A673 (cell line): ENCODE results near the gene RTN4IP1. TPM values are rescaled to one million over a fixed set of nuclear protein-coding genes. Genes with fewer than 3 reads are reported as not detected.

Experiments
- BruUV-seq: library from RNA; stranded (reverse); fragments of 400-500 nt; replicated peaks from 2 replicates; lab custom pipeline; 2021; lab: Mats Ljungman, UMichigan
- CTCF ChIA-PET: fragments of 300-600 bp; sonication (Branson Sonifier 250); formaldehyde crosslinking; loops from one replicate; lab custom pipeline; 2022; ENCODE audit warnings: antibody characterized with exemption; lab: Charles Lee
- POLR2A ChIA-PET: fragments of 300-600 bp; sonication (Branson Sonifier 250); formaldehyde crosslinking; loops from one replicate; lab custom pipeline; 2022; ENCODE audit warnings: antibody characterized with exemption; ENCODE audit not compliant: low non-redundant PET; lab: Charles Lee
- DNase-seq: peaks from one replicate; pipeline ENCODE4 v3.0.0-alpha.2; 2015; ENCODE audit warnings: low spot score
- H3K27ac ChIP-seq: fragments of 200-600 bp; sonication (generic); 2 replicates; pipeline ENCODE4 v1.5.1; 2016; ENCODE audit warnings: mixed run types, low read depth, mild to moderate bottlenecking, mixed read lengths, antibody characterized with exemption, low read length; ENCODE audit not compliant: poor library complexity, severe bottlenecking
- H3K27me3 ChIP-seq: fragments of 200-600 bp; sonication (generic); replicated peaks from 2 replicates; pipeline ENCODE4 v1.6.1; 2017; ENCODE audit warnings: mixed run types, low read depth, mild to moderate bottlenecking, mixed read lengths, antibody characterized with exemption, low read length; ENCODE audit not compliant: insufficient read depth, poor library complexity
- H3K36me3 ChIP-seq: fragments of 200-600 bp; sonication (generic); 2 replicates; pipeline ENCODE4 v1.6.1; 2016; ENCODE audit warnings: mixed run types, mild to moderate bottlenecking, mixed read lengths, antibody characterized with exemption, low read length; ENCODE audit not compliant: insufficient read depth, poor library complexity, severe bottlenecking
- H3K4me1 ChIP-seq: fragments of 200-600 bp; sonication (generic); 2 replicates; pipeline ENCODE4 v1.6.1; 2017; ENCODE audit warnings: mixed run types, mild to moderate bottlenecking, mixed read lengths, antibody characterized with exemption, low read length; ENCODE audit not compliant: insufficient read depth, poor library complexity, severe bottlenecking
- H3K4me3 ChIP-seq: fragments of 200-600 bp; sonication (generic); 2 replicates; pipeline ENCODE4 v1.5.1; 2016; ENCODE audit warnings: low read depth, mixed run types, mild to moderate bottlenecking, mixed read lengths, low read length; ENCODE audit not compliant: poor library complexity, severe bottlenecking
- H3K9me3 ChIP-seq: fragments of 200-600 bp; sonication (generic); 2 replicates; pipeline ENCODE4 v1.6.1; 2016; ENCODE audit warnings: mixed run types, low read depth, mild to moderate bottlenecking, mixed read lengths, antibody characterized with exemption, low read length; ENCODE audit not compliant: poor library complexity, severe bottlenecking
- CTCF ChIP-seq: fragments of 300-800, 200-600 bp; sonication (generic); conservative IDR thresholded peaks from 2 replicates; pipeline ENCODE4 v1.5.1; 2017; ENCODE audit warnings: low read depth, mild to moderate bottlenecking, antibody characterized with exemption, low read length, moderate library complexity, mixed read lengths
- EZH2 ChIP-seq: fragments of 200-600 bp; sonication (generic); IDR thresholded peaks from 2 replicates; pipeline ENCODE4 v1.6.1; 2017; ENCODE audit warnings: borderline replicate concordance, low read depth, mild to moderate bottlenecking, mixed read lengths, antibody characterized with exemption, low read length; ENCODE audit not compliant: poor library complexity, severe bottlenecking
- intact Hi-C: fragments of 100-400 bp; cut with micrococcal nuclease; formaldehyde crosslinking; loops from one replicate; pipeline ENCODE4 v1.10.0; 2022; ENCODE audit not compliant: unreplicated experiment
- total RNA-seq: library from RNA; stranded (reverse); gene quantifications from 2 replicates; pipeline ENCODE4 v1.2.3, GENCODE V29; 2021

RTN4IP1 gene
- total RNA-seq, 1 experiment from 2014 or later: 15.7 TPM

GRCh38 chr6:106658469-106658868 lies 29.2 kb upstream of the RTN4IP1 start:
- no peak for TF ChIP-seq CTCF
- no peak for TF ChIP-seq EZH2
- DNase-seq: no peak
- BruUV-seq: no TSS peak
- no peak overlapping the region for H3K27ac ChIP-seq
- no peak overlapping the region for H3K4me3 ChIP-seq
- H3K4me1 ChIP-seq: peaks cover 14% of the 10 kb centered on the region
- H3K36me3 ChIP-seq: peaks cover 58% of the 10 kb centered on the region
- no peaks in the 10 kb centered on the region for H3K27me3 ChIP-seq
- H3K9me3 ChIP-seq: peaks cover 15% of the 10 kb centered on the region
- intact Hi-C loops: no loop called here
- POLR2A ChIA-PET: no interaction called here
- CTCF ChIA-PET: no interaction called here

- intact Hi-C loops: no loop called here
- no peaks in the 10 kb centered on the region for H3K9me3 ChIP-seq
- H3K27ac ChIP-seq: no peak overlapping the region
- DNase-seq: no peak
- H3K4me3 ChIP-seq: no peak overlapping the region
- no TSS peak for BruUV-seq
- CTCF ChIA-PET: interaction anchor here (0.6 kb wide), 1 partner anchor 43 kb away, joined by 5 read pairs; no protein-coding TSS in a partner anchor
- POLR2A ChIA-PET: no interaction called here
- peaks cover 21% of the 10 kb centered on the region for H3K4me1 ChIP-seq
- H3K27me3 ChIP-seq: no peaks in the 10 kb centered on the region
- peaks cover 38% of the 10 kb centered on the region for H3K36me3 ChIP-seq
- TF ChIP-seq EZH2 (no peak), CTCF (no peak)
Measured at GRCh38 chr6:106648651-106649308, 19.5 kb upstream of the RTN4IP1 start.

GRCh38 chr6:106643061-106643460 lies 13.8 kb upstream of the RTN4IP1 start:
- no peaks in the 10 kb centered on the region for H3K9me3 ChIP-seq
- BruUV-seq: no TSS peak
- ChIA-PET CTCF (interaction anchor here (0.6 kb wide), 1 partner anchor 935 kb away, joined by 3 read pairs; no protein-coding TSS in a partner anchor), POLR2A (no interaction called here)
- H3K4me1 ChIP-seq: peaks cover 8% of the 10 kb centered on the region
- no peak for DNase-seq
- H3K36me3 ChIP-seq: peaks cover 29% of the 10 kb centered on the region
- intact Hi-C loops: no loop called here
- no peaks in the 10 kb centered on the region for H3K27me3 ChIP-seq
- no peak overlapping the region for H3K27ac ChIP-seq
- TF ChIP-seq CTCF (no peak), EZH2 (no peak)
- H3K4me3 ChIP-seq: no peak overlapping the region
